HG03196 (cell line): Measurements from ENCODE around the gene HOXB5.
A peak's percentile ranks its signal among the peaks of the same experiment; 100 is the strongest.

Experiments used
- ATAC-seq: cut with Tn5 transposase; IDR thresholded peaks from one replicate; pipeline ENCODE4 v1.9.1; 2021; ENCODE audit not compliant: unreplicated experiment

Gene HOXB5

DNA sequence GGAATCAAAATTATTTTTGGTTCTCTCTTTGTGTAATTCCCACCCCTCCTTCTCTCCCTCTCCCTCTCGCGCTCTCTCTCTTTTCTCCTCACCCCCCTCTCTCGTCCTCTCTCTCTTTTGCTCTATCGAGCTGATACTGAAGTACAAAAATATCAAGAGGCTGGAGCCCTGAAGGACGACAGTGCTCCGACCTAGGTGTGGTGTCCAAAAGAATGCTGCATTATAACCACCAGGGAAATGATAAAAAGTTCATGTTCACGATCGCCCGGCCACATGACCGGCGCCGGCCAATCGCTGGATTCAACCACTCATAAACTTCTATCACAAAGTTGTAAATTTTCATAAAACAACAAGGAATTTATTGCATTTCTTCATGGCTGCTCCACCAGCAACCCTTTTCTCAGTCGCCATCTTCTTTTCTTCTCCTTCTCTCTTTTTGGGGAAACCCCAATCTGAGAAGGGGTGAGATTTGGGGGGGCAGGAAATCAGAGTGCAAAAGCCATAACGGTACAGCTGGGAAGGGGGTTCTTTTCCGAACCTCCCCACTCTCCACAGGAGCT lies 11.3 kb upstream of the HOXB5 start, which contains the start of gene HOXB6:
Gene HOXB6 (minus strand): TSS at position 217 of the 560 bp plus-strand sequence. CDS start 6,836 bp downstream, outside the sequence.
- ATAC-seq: no peak

DNA sequence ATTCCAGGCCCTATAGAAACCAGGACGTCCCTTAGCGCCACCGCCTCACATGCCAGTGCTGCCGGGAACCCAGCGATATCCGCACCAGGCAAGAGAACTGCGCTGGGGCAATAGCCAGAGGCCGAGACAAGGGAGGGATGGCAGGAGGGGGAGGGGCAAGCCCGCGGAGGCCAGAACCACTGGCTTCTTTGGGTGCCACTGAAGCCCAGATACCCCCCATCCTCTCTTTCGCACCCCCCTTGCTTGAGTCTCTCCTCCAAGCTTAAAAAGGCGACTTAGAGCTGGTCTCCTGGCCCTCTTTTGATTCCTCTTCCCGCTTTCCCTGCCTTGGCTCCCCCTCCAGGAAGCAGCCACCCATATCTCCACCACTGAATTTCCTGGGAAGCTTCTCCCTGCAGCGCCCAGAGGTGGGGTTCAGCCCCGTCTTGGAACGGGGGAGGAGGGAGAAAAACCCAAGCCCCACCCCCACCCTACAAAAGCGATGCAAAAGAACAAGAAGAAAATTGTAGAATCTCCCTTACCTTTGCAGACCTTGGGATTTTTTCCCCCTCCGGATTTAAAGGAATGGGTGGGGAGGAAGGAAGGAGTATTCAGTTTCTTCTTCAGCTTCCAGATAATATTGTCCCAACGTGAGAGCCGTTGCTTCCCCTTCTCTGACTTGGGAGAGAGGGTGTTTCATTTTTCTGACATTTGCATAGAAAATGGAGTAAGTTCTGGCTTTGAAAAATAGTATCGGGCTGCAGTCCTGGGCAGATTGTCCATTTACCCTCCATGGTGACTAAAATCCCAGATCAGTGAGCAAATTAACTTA lies 10.6 kb upstream of the HOXB5 start:
- no peak for ATAC-seq

DNA sequence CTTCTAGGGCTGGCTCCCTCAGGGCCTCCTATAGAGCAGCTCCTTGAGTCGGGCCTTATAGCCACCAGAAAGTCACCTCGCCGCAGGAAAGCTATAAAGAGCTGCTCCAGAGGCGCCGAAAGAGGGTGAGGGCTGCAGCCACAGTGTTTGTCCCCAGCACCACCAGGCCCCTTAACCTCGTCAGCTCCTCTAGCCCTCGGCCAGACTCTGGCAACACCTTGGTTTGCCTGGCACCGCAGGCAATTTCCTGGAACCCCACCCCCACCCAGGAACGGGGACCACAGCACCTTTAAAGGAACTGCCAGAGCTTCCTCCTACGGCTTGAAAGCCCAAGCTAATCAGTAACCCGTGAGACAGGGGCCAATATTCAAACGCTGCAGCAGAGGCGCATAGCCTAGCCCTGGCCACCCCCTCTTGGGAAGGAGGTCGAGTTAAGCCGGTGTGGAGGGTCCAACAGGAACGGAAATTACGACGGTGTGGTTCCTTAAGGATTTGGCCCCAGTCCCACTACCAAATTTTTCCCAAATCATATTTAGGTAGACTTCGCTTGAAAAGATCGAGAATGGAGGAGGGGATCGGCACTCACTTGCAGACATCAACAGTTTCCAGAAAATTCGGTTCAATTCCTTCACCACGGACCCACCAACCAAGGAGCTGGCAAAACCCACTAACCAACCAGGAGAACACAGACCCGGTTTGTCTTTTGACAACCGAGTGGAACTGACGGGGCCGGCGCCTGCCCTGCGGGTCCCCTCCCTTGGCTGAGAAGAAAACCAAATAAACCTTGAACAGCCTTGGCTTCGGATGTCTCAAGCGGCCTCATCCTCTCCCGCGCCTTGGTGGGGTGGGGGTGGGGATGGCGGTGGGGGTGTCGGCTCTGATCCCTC lies 8.2 kb upstream of the HOXB5 start:
- no peak for ATAC-seq

DNA sequence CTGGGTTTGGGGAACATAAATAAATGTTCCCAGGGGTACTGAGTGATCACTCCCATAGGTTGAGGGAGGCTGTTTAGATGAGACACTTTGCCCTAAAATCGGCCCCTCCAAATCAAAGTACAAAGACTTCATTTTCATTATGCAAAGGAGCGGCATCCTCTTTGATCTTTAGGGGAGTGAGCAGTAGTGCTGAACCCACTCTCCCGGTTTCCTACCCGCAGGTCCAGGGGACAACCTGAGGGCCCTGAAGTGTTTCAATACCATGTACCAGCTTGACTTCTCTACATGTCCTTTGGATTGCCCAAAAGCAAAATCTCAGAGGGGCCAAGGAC lies 7.6 kb upstream of the HOXB5 start:
- no peak for ATAC-seq

DNA sequence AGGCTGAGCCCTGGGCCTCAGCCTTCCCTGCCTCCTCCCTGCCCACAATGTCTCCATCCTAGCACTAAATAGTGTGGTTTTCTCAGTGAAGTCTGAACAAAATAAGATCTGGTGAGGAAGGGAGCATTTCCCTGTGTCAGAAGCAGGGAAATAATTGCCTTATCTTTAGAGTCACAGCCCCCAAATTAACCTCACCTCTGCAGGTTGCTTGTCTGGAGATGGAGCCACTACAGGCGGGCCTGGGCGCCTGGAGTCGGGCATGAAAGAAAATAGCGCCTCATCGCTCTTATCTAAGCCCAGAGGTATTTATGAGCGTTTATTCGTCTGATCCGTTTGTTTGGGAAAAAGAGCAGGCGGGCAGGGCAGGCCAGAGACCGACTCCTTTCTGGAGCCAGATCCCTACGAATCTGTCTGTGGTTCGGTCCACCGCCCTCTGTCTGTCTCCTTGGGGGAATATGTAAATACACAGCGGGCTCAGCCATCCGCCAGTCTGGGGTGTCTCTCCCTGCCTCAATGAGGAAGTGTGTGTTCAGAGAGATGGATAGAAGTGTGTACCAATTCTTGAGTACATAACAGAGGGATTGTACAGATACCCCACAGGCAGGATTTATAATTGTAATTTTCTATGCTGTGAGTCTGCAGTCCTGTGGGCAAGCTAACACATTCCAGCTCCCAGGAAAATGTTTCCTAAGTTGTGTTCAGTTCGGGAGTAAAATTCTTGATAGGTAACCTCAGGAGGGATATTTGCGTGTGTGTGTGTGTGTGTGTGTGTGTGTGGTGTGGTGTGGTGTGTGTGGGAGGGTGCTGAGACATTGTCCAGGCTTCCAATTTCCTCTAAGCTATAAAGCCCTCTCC lies 6.9 kb upstream of the HOXB5 start:
- no peak for ATAC-seq

DNA sequence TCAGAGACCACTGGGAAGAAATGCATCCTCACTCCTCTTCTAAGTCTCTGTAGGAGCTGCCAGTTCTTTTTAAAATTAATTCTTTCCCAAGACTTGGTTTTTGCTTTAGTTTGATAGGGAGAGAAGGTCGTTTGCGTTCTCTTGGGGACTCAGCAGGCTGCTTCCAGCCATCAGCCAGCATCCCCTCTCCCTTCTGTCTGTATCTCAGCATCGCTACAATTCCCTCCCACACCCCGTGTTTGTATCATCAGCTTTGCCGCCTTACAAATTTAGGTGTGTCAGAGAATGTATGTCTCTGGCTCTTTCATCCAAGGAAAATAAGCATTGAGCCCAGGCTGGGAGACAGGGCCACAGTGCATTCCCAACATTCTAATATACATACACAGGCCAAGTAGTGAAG lies 5.8 kb upstream of the HOXB5 start:
- no peak for ATAC-seq

DNA sequence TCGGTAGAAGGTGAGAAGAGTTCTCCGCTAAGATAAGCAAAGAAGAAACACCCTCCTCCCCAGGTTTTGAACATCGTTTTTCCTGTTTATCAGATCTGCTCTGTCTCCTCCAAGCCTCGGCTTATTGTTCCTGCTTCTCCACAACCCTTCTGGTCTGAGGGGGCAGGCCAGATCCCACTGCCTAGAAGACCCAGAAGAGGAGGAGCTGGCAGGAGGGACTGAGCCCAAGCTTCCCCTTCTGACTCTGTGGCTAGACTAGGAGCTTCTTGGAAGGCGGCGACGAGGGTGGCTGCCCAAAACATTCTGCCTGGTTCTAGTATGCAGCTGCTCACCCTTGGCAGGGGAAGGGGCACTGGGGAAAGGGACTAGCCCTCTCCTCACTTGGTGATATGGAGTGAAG lies 5.2 kb upstream of the HOXB5 start:
- no peak for ATAC-seq

DNA sequence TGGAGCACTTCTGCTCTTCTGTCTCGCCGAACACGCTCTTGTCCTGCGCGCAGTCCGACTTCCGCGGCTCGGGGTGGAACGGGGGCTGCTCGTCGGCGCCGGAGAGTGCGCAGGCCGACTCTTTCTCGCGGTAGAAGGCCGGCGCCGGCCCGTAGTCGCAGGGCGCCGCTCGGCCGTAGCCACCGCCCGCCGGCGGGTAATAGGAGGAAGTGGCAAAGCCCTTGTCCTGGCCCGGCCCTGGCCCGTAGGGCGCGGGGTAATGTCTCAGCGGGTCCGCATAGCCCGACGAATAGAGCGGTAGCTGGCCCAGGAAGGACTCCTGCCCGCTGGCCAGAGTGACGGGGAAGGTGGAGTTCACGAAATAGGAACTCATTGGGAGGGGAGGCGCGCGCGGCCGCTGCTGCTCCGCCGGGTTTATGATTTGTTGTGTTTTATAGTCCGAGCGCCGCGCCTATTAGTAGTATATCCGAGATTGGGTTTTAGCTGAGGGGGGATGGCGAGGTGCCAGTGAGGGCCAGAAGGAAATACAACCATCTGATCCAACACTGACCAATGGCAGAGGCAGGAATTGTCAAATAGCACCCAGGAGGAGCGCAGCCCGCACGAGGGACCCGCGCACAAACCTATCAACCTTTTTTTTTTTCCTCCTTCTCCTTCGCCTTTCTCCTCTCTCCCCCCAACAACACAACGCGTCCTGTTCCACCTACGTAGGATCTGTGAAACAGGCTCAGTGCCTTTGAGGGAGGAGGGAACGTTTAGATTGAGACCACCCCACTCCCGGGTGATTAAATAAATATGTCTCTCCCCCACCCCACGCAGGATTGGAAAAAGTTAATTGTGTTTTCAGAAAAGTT lies 4.4 kb upstream of the HOXB5 start:
- no peak for ATAC-seq

DNA sequence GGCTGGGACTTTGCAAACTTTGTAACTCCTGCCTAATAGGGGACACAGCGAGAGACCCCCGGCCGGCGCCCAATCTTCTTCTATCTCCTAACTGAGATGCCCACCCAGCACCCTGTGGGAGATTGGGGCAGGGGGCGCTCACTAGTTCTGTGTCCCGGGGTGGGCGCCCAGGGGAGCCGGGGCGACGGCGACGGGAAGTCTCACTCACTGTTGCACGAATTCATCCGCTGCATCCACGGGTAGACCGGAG lies 3.9 kb upstream of the HOXB5 start:
- ATAC-seq: no peak

DNA sequence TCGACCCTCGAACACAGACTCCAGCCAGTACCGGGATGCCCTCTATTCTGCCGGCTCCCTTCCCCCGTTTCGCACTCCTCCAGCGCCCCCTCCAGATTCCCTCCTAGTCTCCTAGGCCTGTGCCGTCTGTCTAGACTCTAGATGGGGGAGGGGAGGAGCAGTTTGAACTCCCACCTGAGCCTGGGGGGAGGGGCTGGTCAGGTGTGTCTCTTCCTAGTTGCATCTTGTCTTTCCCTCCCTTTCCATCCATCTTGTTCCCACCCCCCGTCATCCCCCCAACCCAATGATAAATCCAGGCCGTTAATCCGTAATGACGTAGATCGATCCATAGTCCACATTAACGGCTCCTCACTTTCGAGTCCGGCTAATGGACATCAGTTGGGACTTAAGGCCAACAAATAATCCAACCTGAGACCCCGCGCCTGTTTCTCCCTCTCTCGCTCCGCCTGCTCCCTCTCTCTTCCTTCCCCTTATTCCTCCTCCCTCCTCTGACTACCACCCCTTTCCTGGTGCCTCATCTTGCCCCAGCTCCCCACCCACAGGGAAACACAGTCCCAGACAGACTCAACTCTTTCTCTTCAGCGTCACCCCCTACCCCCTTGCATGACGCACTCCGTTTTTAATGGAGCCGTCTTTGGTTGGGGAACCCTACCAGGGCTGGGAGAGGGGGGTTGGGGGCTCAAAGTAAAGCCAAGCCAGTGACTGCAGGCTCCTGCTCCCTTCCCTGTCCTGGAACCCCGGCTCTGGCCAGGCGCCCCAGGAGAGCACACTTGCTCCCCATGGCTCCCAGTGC lies 3.4 kb upstream of the HOXB5 start:
- no peak for ATAC-seq

DNA sequence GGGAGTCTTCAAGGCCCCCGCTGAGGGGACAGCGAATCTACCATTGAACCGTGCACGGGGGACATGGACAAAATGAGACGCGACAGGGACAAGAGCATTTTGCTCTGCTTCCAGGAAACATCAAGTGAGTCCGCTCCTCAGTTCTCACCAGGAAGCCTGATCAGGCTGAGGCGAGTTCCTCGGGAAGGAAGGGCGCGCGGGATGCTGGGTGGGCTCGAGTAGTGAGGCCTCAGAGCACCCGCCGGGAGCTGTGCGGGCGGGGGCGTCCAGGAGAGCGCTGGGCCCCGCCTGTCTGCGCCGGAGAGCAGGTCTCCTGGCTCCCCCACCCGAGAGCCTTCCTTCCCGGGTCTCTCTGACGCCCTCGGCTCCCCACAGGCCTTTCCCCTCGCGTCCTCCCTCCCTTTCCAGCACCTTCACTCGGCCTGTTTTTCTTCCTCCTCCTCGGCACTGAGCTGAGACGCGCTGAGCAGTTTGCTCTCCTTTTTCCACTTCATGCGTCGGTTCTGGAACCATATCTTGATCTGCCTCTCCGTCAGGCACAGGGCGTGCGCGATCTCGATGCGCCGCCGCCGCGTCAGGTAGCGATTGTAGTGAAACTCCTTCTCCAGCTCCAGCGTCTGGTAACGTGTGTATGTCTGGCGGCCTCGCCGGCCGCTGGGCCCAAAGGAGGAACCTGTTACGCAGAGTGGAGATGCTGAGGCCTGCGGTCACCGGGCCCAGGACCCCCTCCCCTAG lies 2.6 kb upstream of the HOXB5 start:
- no peak for ATAC-seq

DNA sequence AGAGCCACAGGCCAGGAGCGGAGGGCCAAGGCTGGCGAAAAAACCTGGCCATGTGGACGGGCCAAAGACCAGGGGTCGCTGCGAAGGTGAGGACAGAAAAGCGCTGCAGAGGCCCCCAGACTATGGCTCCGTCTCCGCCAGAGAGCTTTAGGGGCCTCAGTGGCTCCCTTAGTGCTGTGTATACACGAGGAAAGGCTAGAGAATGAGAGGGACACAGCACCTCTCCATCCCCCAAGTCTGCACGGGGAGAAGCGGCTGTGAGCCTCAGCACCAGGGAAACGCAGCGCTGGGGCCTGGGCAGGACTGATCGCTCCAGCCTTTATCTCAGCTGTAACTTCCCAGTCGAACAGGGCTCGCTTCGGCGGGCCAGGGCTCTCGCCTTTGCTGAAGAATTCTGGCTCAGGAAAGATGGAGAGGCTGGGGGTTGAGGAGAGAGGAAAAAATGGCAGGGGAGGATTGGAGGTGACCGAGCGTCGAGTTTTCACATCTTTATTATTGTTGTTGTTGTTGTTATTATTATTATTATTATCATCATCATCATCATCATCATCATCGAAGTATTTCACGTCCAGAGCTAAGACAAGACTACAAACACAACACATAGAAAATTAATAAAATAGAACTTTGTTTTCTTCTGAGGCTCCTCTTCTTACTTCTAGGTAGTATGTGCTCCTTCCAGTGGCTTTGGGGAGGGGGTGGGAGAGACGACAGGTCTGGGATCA lies 1.9 kb upstream of the HOXB5 start:
- no peak for ATAC-seq

DNA sequence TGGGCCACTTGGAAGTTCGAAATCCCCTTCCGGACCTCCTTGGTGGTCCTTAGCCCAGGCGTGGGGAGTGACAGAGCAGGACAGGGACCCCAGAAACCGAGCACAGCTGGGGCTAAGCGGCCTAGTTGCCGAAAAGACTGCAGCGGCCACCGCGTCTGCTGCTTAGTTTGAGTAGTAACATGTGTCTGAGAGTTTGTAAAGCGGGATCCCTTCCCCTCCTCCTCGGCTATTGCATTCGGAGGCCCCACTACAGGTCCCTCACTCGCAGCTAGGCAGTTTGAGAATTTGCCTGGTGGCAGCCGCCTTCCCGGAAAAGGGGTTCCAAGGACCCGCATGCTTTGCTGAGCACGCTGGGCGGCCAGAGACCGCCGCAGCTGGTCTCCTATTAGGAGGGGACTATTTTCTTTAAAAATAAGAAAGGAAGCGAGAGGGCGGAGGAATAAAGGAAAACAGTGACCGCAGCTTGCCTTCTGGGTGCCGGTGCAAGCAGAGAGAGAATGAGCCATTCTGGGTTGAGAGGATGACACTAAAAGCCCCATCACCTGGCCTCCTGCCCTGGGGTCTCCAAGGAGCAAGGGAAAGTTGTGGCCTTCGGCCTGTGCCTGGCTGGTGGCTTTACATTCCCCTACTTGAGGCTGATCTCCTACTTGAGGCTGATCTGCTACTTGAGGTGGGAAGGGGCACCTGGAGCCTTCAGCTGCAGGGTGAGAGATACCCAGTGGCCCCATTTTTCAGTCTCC lies 1.1 kb upstream of the HOXB5 start:
- ATAC-seq: no peak

DNA sequence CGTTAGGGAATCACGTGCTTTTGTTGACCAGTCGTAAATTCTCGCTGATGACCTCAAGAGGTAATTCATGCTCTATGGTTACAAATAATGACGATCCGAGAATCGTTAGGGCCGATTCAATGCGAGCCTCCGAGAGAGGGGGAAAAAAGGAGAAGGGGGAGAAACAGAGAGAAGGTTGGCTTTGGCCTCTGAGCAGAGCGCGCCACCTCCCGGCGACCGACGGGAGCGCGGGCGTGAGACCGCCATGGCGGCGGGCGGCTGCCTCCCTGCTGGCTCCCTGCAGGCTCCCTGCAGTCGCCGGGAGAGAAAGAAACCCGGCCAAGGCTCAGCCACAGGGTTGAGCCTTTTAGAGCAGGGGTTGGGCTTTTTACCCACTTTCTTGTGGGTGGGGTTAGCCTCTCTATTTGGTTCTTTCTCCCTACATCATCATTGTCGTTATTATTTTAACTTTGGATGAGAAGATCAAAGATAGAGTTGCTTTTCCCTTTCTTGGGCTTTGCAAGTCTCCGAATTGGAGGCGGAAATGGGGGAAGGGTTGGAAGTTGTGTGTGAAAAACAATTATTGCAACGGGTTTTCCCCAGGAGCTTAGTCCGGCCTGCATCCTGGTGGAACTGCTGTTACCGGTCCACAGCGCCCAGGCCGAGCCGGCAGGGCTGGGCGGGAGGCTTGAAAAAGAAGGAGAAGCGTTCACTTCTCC lies 410 bp upstream of the HOXB5 start:
- peak; percentile 40 for ATAC-seq

DNA sequence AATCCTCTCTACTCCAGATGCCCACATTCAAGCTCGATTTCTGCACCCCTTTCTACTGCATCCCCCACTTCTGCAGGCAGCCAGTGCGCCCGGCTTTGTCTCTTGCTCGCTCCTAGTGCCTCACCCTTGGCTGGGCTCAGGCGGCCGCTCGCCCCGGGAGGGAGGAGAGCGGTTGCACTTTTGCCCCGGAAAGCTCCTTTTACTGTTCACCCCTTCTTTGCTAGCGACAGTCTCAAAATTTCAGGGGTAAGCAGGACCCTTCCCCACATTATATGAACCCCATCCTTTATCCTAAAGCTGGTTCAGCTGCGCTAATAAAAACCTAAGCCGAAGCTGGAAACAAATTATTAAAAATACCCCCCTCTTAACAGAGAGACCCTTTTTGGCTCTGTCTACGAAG lies 1.0 kb downstream of the HOXB5 start:
- no peak for ATAC-seq

DNA sequence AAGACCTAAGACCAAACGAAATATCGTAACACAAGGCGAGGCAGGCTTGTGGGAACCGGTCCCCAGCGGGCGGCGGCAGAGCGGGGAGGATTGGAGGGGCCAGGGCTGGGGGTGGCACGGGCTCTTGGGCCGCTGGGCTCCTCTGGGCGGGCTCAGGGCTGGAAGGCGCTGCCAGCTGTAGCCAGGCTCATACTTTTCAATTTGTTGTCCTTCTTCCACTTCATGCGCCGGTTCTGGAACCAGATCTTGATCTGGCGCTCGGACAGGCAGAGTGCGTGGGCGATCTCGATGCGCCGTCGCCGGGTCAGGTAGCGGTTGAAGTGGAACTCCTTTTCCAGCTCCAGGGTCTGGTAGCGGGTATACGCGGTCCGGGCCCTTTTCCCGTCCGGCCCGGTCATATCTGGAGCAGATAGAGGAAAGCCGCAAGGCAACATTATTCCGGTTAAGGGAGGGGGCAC lies 1.5 kb downstream of the HOXB5 start:
- ATAC-seq: no peak
